ENCODE measurements around the gene ARF6. TPM values are rescaled to one million over a fixed set of nuclear protein-coding genes. Genes with fewer than 3 reads are reported as not detected.
A peak's percentile ranks its signal among the peaks of the same experiment; 100 is the strongest.

ARF6 gene
- total and polyA plus RNA-seq, 4 donors: 20.3 to 56.2 (median 24.5) TPM

DNA sequence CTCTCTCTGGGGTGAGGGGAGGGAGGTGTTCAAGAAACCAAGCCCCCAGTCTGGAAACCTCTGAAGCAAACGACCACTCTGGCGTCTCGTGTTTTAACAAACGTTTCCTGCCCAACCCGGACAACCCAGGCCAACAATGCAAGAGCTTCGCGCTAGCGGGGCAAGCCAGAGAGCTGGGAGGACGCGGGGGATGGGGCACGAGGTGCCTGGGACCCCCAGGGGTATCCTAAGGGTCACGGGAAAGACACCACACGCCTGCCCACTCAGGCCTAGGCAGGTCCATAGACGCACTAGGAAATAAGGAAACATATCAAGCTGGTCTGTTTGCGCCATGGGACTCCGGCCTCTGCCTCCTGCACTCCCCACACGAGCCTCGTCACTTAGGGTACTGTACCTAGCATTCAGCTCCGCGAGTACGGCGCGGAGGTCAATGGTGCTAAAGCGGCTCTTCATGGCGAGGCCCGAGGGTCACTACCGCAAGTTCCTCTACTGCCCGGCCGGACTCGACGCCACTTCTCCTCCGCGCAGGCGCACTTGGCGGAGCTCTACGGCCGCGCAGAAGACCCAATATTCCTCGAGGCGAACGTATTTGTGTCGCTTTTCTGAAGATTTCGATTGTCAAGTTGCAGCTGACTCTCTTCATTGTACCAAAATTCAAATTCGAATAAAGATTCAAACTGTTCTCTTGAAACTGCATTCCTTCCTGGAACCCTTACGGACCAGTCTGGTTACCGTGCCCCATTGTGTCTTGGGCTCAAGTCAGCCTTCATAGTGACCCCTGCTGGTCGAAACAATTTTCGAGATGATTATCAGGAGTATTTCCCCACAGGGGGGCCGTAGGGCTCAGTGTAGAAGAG is 40.4 kb upstream of the ARF6 start, which contains the start of gene NEMF:
NEMF (minus strand) TSS at position 488 of the 857 bp plus-strand sequence; CDS start at position 453, 35 bp downstream.
- Histone ChIP-seq H3K4me3 (ENCODE audit: low read depth in 1 of 3, low read length in 3 of 3) (peak within 1 kb of the TSS; percentile 58 to 99 (median 85)), H3K36me3 (ENCODE audit: control insufficient read depth in 4 of 4, insufficient read depth in 3 of 4, low read depth in 1 of 4, low read length in 3 of 4) (peaks cover 0 to 13% (median 9%) of the 10 kb centered on the region in 4 donors), H3K9me3 (ENCODE audit: control insufficient read depth in 4 of 4, low read length in 3 of 4) (no peaks in the 10 kb centered on the region), H3K4me1 (ENCODE audit: control insufficient read depth in 4 of 4, insufficient read depth in 4 of 4, low read length in 3 of 4) (peaks cover 0 to 25% (median 17%) of the 10 kb centered on the region in 4 donors), H3K27ac (ENCODE audit: low read depth in 1 of 2, low read length in 2 of 2) (peak within 1 kb of the TSS; percentile 74 to 92), H3K27me3 (ENCODE audit: control insufficient read depth in 4 of 4, insufficient read depth in 4 of 4, low read length in 3 of 4) (no peaks in the 10 kb centered on the region), H3K9ac (ENCODE audit: low read depth in 1 of 2, low read length in 2 of 2) (peak within 1 kb of the TSS; percentile 84 to 100)
- peak; percentile 90 for DNase-seq (ENCODE audit: low spot score)
- TF ChIP-seq, protein P1, sequence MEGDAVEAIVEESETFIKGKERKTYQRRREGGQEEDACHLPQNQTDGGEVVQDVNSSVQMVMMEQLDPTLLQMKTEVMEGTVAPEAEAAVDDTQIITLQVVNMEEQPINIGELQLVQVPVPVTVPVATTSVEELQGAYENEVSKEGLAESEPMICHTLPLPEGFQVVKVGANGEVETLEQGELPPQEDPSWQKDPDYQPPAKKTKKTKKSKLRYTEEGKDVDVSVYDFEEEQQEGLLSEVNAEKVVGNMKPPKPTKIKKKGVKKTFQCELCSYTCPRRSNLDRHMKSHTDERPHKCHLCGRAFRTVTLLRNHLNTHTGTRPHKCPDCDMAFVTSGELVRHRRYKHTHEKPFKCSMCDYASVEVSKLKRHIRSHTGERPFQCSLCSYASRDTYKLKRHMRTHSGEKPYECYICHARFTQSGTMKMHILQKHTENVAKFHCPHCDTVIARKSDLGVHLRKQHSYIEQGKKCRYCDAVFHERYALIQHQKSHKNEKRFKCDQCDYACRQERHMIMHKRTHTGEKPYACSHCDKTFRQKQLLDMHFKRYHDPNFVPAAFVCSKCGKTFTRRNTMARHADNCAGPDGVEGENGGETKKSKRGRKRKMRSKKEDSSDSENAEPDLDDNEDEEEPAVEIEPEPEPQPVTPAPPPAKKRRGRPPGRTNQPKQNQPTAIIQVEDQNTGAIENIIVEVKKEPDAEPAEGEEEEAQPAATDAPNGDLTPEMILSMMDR (IDR thresholded peaks at IDR 0.05; ENCODE audit: low read depth, low read length, missing input control): peak; percentile 56
- no peak for TF ChIP-seq FOXA1 (IDR thresholded peaks at IDR 0.05)
- TF ChIP-seq SP1 (IDR thresholded peaks at IDR 0.05): peak; percentile 37
- peak; percentile 72 for TF ChIP-seq TAF1 (conservative IDR thresholded peaks at IDR 0.05)
- TF ChIP-seq, protein P2, sequence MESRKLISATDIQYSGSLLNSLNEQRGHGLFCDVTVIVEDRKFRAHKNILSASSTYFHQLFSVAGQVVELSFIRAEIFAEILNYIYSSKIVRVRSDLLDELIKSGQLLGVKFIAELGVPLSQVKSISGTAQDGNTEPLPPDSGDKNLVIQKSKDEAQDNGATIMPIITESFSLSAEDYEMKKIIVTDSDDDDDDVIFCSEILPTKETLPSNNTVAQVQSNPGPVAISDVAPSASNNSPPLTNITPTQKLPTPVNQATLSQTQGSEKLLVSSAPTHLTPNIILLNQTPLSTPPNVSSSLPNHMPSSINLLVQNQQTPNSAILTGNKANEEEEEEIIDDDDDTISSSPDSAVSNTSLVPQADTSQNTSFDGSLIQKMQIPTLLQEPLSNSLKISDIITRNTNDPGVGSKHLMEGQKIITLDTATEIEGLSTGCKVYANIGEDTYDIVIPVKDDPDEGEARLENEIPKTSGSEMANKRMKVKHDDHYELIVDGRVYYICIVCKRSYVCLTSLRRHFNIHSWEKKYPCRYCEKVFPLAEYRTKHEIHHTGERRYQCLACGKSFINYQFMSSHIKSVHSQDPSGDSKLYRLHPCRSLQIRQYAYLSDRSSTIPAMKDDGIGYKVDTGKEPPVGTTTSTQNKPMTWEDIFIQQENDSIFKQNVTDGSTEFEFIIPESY (IDR thresholded peaks at IDR 0.05): peak; percentile 83
- TF ChIP-seq EGR1 (IDR thresholded peaks at IDR 0.05; ENCODE audit: low read depth in 2 of 2): peak in 1 of 2 donors; percentile 39
- TF ChIP-seq GABPA (IDR thresholded peaks at IDR 0.05 in 1 of 2, conservative IDR thresholded peaks at IDR 0.05 in 1 of 2): peak in 1 of 2 donors; percentile 74
- TF ChIP-seq YY1 (IDR thresholded peaks at IDR 0.05): peak; percentile 92
- no peak for TF ChIP-seq NR2F2 (IDR thresholded peaks at IDR 0.05)
- TF ChIP-seq JUND (IDR thresholded peaks at IDR 0.05): peak in 1 of 2 donors; percentile 24
- TF ChIP-seq, protein P3, sequence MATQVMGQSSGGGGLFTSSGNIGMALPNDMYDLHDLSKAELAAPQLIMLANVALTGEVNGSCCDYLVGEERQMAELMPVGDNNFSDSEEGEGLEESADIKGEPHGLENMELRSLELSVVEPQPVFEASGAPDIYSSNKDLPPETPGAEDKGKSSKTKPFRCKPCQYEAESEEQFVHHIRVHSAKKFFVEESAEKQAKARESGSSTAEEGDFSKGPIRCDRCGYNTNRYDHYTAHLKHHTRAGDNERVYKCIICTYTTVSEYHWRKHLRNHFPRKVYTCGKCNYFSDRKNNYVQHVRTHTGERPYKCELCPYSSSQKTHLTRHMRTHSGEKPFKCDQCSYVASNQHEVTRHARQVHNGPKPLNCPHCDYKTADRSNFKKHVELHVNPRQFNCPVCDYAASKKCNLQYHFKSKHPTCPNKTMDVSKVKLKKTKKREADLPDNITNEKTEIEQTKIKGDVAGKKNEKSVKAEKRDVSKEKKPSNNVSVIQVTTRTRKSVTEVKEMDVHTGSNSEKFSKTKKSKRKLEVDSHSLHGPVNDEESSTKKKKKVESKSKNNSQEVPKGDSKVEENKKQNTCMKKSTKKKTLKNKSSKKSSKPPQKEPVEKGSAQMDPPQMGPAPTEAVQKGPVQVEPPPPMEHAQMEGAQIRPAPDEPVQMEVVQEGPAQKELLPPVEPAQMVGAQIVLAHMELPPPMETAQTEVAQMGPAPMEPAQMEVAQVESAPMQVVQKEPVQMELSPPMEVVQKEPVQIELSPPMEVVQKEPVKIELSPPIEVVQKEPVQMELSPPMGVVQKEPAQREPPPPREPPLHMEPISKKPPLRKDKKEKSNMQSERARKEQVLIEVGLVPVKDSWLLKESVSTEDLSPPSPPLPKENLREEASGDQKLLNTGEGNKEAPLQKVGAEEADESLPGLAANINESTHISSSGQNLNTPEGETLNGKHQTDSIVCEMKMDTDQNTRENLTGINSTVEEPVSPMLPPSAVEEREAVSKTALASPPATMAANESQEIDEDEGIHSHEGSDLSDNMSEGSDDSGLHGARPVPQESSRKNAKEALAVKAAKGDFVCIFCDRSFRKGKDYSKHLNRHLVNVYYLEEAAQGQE (IDR thresholded peaks at IDR 0.05): peak; percentile 19
- TF ChIP-seq, protein P4, sequence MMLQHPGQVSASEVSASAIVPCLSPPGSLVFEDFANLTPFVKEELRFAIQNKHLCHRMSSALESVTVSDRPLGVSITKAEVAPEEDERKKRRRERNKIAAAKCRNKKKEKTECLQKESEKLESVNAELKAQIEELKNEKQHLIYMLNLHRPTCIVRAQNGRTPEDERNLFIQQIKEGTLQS (IDR thresholded peaks at IDR 0.05): peak; percentile 8
- peak in 1 of 2 donors; percentile 28 for TF ChIP-seq HNF4A (conservative IDR thresholded peaks at IDR 0.05)
- peak; percentile 62 to 65 for TF ChIP-seq RAD21 (IDR thresholded peaks at IDR 0.05)
- no peak for TF ChIP-seq FOXA2 (IDR thresholded peaks at IDR 0.05)
- TF ChIP-seq RXRA (IDR thresholded peaks at IDR 0.05): no peak
- TF ChIP-seq, protein P5, sequence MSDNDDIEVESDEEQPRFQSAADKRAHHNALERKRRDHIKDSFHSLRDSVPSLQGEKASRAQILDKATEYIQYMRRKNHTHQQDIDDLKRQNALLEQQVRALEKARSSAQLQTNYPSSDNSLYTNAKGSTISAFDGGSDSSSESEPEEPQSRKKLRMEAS (IDR thresholded peaks at IDR 0.05): no peak
- TF ChIP-seq HNF4G (IDR thresholded peaks at IDR 0.05): no peak
- WGBS: under 1% methylated on average over 49 of the region's 49 CpGs

Measured in liver (tissue), 9 donors.